UCSD-AML1 (cell line): ENCODE measurements around the gene MLF1.
"Not testable (repeated sequence)": the region's sequence is repeated elsewhere in the genome, so short reads cannot be mapped to it uniquely, and the experiment has no call there.

Experiments used
- DNase-seq: peaks from one replicate; lab custom pipeline; 2025; ENCODE audit not compliant: unreplicated experiment; lab: John Stamatoyannopoulos, UW

The MLF1 gene, protein sequence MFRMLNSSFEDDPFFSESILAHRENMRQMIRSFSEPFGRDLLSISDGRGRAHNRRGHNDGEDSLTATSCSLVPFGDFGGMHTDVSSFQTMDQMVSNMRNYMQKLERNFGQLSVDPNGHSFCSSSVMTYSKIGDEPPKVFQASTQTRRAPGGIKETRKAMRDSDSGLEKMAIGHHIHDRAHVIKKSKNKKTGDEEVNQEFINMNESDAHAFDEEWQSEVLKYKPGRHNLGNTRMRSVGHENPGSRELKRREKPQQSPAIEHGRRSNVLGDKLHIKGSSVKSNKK

GRCh38 chr3:158570999-158571702, at the start of gene MLF1:
Gene MLF1 (plus strand): TSS chr3:158571194. CDS start chr3:158571301, 107 bp downstream.
- no peak for DNase-seq

GRCh38 chr3:158522221-158523136, 48.5 kb upstream of the MLF1 start:
- DNase-seq, result no peak

DNA sequence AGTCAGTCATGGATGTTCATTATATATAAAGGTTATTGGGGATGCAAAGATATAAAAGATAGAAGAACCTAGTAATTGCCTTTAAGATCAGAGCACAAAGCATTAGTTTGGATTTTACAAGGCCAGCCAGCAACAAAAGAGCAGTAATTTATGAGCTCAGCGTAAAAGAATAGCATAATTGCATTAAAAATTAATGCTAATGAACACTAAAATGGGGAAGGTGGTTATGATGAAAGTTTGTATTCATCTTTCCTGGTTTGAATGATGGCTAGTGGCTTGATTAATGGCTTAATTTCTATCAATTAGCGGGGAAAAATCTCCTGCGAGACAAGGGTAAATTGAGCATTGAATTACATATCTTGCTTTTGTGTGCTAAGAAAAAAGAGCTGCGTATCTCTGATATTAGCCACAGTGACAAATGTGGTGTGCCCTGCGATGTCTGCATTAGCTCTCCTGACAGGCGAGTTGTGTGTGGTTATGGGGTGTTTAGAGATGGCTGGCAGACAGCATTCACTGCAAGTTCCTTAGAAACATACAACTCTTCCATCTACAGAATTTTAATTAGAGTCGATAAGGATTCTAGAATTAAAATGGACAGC, 42.8 kb upstream of the MLF1 start:
- DNase-seq, result no peak

GRCh38 chr3:158531334-158531733, 39.7 kb upstream of the MLF1 start:
- no peak for DNase-seq

GRCh38 chr3:158532099-158532734, 38.8 kb upstream of the MLF1 start:
- no peak for DNase-seq

GRCh38 chr3:158535918-158536317, 35.1 kb upstream of the MLF1 start:
- DNase-seq, result no peak

DNA sequence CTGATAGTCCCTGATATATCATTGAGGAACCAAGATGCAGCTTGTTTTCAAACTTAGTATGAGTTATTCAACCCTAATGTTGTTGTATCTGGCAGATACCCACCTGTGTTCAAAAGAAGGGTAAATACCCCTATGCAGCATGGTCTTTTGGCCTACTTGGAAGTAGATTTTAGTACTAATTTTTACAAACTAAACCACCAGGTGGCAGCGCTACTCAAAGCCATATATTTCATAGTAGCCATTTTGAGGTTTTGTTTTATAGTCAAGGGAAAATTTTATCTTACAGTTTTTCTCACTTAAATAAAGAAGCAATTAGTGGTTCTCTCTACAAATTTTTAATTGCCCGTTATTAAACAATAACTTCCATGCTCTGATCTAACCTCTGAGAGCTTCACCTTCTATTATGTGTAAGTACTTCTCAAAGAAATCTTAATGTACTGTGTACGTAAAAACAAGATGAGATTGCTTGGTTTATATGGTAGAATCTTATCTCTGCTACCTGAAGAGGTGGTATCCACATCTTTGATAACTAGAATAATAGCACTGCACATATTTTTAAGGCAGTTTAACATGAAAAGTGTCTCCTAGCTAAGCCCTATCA, 31.5 kb upstream of the MLF1 start:
- peak; percentile 9 for DNase-seq

DNA sequence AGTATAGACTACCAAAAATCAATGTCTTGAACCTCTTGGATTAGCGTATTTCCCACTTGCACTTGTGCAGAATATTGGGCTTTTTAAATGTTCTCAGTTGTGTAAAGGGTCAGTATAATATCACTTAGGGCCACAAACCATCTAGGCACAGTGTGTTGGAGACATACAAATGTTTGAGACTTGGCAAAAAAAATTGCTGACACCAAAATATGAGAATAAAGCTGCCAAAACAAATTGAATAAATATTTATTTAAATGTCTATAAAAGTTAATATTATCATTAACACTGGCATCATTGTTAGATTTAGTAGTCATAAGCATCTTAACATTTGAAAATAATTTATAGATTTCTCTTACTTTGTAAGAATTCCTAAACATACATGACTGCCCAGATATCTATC, 30.9 kb upstream of the MLF1 start:
- DNase-seq, result no peak

DNA sequence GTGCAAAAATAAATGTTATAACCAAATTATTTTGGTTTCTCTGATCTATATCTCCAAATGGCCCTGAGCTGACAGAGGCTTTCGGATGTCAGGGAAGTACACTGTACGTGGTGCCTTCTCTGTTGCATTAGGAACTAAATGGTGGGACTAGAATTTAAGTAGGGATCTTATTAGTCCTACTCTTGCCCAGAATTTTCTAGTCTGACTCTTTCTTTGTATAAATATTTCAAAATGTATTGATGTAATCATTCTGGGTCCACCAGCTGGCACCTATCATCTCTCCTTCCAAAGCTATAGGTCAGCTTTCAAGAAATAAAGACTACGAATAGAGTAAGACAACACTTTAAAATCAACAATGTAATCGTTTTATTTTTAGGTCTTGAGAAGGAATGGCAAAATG, 22.3 kb upstream of the MLF1 start:
- DNase-seq, result no peak

GRCh38 chr3:158549938-158550337, 21.1 kb upstream of the MLF1 start:
- DNase-seq, result not testable (repeated sequence)

GRCh38 chr3:158552124-158552523, 18.9 kb upstream of the MLF1 start:
- no peak for DNase-seq

DNA sequence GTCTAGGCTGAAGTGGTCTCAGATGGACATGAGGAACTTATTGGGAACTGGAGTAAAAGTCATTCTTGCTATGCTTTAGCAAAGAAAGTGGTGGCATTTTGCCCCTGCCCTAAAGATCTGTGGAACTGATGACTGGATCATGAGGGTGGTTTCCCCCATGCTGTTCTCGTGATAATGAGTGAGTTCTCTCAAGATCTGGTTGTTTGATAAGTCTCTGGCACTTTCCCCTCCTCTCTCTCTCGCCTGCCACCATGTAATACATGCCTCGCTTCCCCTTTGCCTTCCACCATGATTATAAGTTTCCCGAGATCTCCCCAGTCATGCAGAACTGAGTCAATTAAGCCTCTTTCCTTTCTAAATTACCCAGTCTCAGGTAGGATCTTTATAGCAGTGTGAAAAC, 11.5 kb upstream of the MLF1 start:
- no peak for DNase-seq

DNA sequence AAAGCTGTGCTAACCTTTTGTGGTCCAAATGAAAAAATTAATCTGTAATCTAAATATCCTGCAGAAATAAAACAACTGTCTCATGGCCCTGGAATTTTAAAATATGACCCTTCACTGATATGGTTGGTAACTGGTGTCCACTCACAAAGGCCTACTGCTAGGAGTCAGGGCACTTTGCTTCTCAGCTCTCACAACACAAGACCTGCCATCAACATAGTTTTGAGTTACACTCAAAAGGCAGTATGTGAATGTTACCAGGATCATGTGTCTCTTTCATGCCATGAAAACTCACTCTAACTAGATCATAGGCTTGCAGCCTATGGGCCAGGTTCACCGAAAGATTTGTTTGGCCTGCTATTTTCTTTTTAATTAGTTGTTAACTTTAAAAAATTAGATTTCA, 10.0 kb upstream of the MLF1 start:
- no peak for DNase-seq

GRCh38 chr3:158562674-158563073, 8.3 kb upstream of the MLF1 start:
- DNase-seq, result no peak

DNA sequence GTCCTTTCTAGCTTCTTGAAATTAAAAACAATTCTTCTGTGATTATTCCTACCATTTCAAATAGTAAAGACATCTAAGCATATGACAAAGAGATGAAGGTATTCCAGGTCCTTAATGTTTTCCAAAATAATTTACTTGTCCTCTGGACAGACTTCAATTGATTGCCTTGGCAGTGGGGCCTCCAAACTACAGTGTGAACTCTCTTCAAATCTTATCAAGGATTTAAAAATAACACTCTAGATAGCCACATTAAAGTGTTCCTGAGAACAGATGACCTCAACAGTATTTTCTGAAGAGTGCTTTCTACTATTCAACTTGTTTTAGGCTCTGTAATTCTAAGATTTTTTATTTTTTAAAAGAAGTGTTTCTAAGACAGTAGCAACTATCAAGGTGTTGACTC, 7.9 kb upstream of the MLF1 start:
- DNase-seq, result no peak

GRCh38 chr3:158565076-158565475, 5.9 kb upstream of the MLF1 start:
- no peak for DNase-seq

DNA sequence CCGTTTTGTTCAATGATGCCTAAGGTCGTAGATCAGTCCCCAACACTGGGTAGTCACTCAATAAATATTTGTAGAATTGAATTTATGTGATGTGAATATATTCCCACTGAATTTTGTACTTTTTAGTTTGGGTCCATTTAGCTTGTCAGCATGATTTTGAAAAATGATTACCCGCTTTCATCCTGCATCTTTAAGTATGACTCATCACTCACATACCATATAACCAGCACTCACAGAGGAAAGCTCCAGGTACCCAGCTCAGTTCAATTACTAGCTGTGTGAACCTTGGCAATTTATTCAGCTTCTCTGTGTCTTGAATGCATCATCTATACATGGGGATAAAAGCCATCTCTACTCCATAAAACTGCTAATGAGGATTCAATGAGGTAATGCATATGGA, 2.2 kb upstream of the MLF1 start:
- DNase-seq, result no peak

DNA sequence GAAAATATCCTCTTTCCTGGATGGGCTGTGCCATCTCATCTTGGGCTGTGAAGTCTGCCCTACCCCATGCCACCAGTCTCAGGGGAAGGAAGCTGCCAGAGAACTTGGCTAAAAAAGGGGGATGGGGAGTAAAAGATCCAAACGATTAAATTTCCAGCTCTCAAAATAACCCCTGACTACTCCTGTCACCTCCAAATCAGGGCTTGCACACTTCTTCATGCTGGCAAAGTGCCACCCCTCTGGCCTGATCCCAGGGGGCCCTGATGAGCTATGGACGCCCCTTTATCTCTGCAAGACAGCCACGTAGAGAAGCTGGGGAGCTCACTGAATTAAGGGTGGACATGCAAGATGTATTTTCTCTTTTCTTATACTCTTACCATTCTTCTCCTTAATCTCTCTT, 1.2 kb upstream of the MLF1 start:
- DNase-seq, result no peak

GRCh38 chr3:158571969-158572765, 1.2 kb downstream of the MLF1 start:
- DNase-seq, result no peak

DNA sequence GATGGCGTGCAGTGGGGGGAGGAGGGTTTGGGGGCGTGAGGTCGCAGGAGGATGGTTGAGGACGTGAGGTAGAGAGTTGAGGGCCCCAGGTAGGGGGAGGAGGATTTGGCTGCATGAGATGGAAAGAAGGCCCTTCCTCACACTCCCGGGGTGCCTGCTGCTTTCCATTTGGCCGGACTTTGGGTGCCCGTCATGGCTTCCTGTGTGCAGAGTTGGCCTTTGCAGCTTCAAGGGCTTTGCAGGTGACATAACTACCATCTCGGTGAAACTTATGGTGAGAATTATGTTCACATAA, 1.7 kb downstream of the MLF1 start:
- no peak for DNase-seq
